Posterior cingulate gyrus (tissue), 11 donors: Measurements from ENCODE around the gene MECP2.

Source experiments
- DNase-seq, 10 donors: peaks; one replicate each; pipeline versions ENCODE4 v3.0.0 to v3.0.0-alpha.2; 2020 to 2021; ENCODE audit warnings: mixed read lengths in 3 of 10
- intact Hi-C: fragments of 100-400 bp; cut with DNase I; formaldehyde crosslinking; loops from one replicate; pipeline ENCODE4 v1.15.1; 2023

Gene MECP2

DNA sequence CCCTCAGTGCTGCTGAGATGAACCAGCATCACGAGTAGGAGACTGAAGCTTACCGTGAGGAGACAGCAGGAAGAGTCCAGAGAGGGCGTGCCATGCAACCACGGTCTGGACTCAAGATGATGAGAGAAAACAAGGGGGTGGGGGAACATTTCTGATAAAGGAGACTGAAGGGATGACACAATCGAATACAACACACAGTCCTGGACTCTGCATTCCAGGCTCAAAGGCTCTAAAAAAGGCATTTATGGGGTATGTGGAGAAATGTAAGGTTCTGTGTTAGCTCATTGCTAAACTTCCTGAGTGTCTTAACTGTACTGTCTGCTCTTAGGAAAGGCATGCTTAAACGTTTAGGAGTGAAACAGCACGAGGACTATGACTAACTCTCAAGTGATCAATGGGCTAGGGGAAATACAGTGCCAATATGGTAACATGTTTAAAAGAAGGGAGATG lies 57.2 kb downstream of the MECP2 start:
- intact Hi-C loops = no loop called here
- no peak for DNase-seq

DNA sequence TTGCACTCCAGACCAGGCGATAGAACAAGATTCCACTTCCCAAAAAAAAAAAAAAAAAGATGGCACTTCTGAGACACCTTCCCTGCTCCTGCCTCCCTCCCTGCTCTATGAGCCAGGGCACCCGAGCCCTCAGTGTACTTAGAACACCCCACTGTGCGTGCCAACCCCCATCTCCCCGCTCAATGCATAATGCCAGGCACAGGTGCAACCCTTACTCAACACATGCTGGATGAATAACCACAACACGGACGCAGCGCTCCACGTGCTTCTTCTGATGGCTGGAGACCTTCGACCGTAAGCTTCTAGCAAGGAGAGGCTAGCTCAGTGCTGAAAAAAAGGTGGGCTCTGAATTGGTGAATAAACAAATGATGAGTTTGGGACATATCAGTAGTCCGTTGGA lies 57.9 kb downstream of the MECP2 start:
- intact Hi-C loops = no loop called here
- DNase-seq = no peak

DNA sequence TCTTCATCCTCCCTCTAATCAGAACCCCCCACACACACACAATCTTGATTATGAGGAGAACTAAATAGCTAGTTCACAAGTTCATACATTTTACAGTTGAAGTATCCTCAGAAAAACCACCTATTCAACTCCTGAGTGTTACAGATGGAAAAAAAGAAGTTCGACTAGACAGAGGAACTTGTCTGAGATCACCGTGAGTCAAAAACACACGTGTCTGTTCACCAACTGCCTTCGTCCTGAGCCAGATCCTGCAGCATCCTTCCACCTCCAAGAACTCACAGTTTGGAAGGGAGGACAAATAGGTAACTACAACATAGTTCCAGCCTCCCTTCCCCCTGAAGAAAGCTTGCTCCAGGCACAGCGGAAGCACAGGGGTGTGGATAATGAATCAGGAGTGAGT lies 58.9 kb downstream of the MECP2 start:
- intact Hi-C loops = no loop called here
- no peak for DNase-seq

DNA sequence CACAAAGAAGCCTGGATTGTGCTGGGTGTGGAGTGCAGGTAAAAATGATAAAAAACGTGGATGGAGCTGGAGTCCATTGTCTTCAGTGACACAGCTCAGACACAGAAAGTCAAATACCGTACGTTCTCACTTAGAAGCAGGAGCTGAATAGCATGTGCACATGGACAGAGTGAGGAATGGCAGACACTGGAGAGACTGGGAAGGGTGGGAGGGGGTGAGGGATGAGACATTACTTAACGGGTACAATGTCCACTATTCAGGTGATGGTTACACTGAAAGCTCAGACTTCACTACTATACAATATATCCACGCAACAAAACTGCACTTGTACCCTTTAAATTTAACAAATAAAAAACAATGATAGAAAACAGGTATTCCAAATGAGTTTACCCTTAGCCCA lies 59.8 kb downstream of the MECP2 start:
- intact Hi-C loops = no loop called here
- DNase-seq = no peak

DNA sequence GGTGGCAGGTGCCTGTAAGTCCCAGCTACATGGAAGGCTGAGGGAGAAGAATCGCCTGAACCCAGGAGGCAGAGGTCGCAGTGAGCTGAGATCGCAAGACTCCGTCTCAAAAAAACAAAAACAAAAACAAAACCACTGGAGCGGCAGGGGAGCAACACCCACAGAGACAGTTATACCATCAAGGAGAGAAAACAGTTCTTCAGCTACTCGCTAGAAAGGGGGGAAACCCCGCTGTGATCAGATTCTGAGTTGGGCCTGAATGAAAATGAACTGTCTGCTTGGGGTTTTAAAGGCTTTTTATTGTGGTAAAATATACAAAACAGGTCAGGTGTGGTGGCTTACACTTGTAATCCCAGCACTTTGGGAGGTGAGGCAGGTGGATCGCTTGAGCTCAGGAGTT lies 61.0 kb downstream of the MECP2 start:
- no peak for DNase-seq
- intact Hi-C loops = no loop called here

DNA sequence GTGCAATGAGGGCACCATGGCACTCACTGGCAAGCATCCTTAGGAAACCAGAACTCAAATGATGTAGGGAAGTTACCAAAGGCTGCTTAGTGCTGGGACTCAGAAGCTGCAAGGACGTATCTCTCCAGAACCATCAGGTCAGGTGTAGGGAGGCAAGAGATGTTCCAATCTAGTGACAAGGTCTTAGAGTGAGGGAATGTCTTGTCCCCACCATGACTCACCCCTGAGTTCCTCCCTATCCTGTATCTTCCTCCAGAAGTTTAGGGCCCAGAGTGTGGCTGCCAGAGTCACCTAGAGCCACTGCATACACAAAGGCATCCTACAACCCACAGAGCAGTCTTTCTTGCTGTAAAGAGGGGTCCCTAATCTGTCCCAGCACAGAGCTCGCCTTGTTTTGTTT lies 63.7 kb downstream of the MECP2 start:
- intact Hi-C loops = no loop called here
- DNase-seq = no peak

DNA sequence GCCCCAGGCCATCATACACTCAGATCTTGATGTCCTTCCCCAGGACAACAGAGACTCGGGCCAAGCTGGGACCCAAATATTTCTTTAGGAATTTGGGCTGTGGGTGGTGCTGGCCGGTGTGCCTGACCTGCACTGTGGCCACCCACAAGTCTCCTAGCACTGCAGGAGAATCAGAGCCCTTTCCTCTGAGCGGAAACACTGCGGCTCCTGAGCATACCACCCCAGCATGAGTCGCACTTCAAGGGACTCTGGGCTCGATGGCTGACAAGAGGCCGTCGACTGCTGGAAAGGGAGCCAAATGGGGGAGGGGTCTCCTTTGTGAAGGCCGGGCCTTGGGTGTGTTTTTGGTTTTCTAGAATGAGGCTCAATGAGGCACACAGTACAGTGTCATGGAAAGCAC lies 64.9 kb downstream of the MECP2 start:
- DNase-seq = no peak
- intact Hi-C loops = no loop called here

DNA sequence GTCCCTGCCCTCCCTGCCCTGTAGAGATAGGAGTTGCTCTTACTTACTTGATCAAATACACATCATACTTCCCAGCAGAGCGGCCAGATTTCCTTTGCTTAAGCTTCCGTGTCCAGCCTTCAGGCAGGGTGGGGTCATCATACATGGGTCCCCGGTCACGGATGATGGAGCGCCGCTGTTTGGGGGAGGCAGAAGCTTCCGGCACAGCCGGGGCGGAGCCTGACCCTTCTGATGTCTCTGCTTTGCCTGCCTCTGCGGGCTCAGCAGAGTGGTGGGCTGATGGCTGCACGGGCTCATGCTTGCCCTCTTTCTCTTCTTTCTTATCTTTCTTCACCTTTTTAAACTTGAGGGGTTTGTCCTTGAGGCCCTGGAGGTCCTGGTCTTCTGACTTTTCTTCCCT lies 65.4 kb downstream of the MECP2 start:
- intact Hi-C loops = no loop called here
- peak in 2 of 10 donors; percentile 59 to 79 for DNase-seq

DNA sequence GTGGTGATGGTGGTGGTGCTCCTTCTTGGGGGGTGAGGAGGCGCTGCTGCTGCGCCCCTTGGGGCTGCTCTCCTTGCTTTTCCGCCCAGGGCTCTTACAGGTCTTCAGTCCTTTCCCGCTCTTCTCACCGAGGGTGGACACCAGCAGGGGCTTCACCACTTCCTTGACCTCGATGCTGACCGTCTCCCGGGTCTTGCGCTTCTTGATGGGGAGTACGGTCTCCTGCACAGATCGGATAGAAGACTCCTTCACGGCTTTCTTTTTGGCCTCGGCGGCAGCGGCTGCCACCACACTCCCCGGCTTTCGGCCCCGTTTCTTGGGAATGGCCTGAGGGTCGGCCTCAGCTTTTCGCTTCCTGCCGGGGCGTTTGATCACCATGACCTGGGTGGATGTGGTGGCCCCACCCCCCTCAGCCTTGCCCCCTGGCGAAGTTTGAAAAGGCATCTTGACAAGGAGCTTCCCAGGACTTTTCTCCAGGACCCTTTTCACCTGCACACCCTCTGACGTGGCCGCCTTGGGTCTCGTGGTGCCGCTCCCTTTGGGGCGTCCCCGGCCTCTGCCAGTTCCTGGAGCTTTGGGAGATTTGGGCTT lies 66.7 kb downstream of the MECP2 start:
- peak in 2 of 10 donors; percentile 70 to 71 for DNase-seq
- intact Hi-C loops = no loop called here

DNA sequence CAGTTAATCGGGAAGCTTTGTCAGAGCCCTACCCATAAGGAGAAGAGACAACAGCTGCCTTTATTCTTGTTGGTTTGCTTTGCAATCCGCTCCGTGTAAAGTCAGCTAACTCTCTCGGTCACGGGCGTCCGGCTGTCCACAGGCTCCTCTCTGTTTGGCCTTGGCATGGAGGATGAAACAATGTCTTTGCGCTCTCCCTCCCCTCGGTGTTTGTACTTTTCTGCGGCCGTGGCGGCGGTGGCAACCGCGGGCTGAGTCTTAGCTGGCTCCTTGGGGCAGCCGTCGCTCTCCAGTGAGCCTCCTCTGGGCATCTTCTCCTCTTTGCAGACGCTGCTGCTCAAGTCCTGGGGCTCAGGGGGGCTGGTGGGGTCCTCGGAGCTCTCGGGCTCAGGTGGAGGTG lies 67.3 kb downstream of the MECP2 start:
- intact Hi-C loops = no loop called here
- peak in 4 of 10 donors; percentile 38 to 84 (median 61) for DNase-seq

DNA sequence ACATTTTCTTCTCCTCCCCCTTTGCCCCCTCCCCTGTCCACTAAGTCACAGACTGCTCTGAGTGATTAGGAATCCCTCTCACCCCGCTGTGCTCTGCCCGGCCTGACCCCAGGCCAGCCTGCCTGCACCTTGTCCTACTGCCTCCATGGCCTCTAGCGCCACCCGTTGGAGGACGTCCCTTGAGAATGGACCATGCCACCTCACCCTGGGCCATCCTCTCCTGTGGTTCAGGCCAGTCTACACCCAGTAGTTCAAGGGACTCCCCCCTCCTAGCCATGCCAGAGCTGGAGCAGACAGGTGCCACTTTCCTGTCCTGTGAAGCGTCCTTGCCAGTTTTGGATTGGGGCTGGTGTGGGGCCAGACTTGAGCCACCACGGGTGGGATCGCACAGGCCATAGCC lies 68.1 kb downstream of the MECP2 start:
- DNase-seq = peak in 2 of 10 donors; percentile 66 to 79
- intact Hi-C loops = no loop called here

DNA sequence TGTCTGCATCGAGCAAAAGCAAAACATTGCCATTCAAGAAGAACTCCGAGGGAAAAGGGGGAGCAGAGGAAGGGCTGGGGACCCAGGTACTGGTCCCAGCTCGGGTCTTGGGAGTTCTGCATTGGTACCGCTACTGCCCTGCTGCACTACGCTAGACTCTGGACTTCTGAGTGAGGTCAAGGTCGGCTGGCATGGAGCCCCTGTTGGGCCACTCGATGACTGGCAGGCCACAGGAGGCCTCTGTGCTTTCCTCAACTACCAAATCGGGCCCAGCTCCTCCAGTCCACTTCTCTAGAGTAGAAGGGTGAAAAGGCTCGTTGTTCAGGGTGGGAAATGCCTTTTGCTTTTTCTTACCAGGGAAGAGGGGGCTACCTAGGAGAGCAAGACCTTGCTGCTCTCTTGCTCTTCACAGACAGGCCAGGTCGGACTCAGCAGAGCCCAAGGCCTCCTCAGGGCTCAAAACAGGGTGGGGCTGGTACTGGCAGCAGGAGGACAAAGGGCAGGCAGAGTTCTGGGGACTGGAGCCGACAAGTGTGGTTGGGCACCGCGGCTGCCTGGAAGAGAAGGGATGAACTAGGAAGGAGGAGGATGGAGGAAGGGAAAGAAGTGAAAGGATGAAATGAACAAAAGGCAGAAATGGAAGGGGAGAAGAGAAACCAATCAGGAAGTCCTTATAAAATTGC lies 68.9 kb downstream of the MECP2 start:
- DNase-seq = no peak
- intact Hi-C loops = no loop called here

DNA sequence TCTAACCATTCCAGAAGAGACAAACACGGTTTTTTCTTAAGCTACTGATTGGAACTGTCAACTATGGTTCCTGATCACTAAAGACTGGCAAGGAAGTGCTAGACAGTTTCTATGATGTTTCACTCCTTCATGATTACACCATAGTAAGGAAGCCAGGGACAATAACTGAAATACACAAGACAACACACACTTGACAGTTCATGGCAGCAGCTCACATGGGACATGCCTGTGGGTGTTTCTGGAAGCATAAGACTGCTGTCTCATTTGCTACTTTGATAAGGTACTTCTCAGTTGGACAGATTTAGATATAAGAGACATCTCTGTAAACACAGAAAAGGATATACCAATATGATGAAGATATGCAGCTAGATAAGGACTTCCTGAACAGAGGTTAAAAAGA lies 69.5 kb downstream of the MECP2 start:
- intact Hi-C loops = no loop called here
- DNase-seq = peak in 1 of 10 donors; percentile 0

DNA sequence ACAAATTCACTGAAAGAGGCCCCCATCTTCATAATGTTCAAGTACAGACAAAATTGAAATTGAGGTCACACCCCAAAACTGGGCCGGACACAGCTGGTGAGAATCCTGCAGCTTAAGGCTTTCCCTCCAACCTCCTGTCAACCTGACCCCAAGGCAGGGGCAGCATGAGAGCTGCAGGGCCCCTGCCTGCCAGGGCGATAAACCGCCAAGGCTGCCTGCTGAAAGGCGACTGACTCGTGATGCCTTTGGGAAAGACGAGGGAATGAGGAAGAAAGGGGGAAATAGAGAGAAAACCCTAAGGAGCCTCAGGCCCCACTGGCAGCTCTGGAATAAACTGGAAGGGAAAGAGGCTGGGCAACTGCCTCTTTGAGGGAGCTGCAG lies 70.5 kb downstream of the MECP2 start:
- peak in 1 of 10 donors; percentile 34 for DNase-seq
- intact Hi-C loops = no loop called here

DNA sequence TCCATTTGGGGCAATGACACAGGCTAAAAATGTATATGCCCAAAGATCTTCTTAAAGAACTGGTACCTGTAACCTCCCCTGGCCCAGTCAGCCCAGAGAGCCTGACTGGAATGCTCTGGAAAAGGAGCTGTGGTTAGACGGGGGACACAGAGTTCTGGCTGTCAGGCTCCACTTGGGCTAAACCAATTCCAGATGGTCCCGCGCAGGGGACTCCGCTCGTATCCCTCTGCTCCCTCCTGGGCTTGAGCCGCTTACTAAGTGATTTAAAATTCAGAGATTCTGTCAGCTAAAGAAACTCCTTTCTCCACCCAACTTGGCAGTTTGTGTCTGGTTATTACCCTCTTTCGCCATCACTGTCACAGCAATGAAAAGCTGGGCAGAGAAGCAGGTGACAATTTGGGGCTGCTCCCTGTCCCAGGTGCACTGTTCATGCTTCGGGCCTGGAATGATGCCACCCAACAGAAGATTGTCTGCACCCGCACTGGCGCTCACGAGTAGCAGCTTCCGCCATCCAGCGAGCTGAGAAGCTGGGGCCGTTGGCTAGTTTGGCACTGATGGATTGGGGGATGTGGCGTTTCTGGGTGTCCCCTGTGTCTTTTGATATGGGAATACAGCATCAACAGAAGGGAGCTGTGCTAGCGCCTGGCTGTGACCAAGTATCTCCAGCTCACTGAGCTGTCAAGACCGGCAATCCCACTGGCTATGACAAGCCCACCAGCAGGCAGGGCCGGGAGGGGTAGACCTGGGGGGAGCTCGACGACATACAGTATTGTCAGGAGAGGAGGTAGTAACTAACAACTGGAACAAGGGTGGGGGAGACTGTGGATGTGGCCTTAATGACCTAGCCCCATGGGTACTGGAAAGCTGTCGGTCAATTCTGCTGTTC lies 71.1 kb downstream of the MECP2 start:
- intact Hi-C loops = no loop called here
- DNase-seq = no peak

DNA sequence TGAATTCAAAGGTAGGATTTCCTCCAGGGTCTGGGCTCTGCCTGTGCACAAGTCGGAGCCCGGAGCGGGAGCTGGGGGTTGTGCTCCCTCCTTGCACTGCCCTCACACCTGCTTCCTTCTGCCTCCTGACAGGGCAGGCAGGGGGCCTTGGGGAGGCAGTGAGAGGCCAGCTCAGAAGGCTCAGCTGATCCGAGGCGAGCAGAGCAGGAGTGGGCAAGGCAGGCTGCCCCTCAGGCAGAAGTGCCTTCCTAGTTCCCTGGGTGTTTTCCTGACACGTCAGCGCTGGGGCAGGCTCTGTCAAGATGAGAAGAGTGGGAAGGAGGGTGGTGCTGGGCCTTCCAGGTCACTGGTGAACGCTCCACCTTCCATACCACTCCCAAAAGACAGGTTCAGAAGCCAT lies 72.3 kb downstream of the MECP2 start:
- intact Hi-C loops = no loop called here
- peak in 1 of 10 donors; percentile 62 for DNase-seq

DNA sequence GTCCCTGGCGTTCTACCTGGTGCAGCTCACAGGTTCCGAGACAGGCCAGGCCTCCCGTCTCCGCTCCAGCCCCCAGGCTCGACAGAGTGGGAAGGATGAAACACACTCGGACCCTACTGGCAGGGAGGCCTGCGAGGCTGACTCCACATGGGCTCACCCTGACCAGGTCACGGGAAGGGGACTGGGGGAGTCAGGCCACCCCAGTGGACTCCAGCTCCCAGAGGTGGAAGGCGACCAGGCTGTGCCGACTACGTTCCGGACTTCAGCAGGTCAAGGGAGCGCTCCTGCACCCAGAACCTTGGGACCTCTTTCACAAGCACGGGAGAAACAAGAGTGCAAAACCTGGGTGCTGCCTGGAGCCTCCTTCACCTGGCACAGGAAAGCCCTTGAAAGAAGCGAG lies 73.2 kb downstream of the MECP2 start:
- DNase-seq = peak in 1 of 10 donors; percentile 59
- intact Hi-C loops = no loop called here

DNA sequence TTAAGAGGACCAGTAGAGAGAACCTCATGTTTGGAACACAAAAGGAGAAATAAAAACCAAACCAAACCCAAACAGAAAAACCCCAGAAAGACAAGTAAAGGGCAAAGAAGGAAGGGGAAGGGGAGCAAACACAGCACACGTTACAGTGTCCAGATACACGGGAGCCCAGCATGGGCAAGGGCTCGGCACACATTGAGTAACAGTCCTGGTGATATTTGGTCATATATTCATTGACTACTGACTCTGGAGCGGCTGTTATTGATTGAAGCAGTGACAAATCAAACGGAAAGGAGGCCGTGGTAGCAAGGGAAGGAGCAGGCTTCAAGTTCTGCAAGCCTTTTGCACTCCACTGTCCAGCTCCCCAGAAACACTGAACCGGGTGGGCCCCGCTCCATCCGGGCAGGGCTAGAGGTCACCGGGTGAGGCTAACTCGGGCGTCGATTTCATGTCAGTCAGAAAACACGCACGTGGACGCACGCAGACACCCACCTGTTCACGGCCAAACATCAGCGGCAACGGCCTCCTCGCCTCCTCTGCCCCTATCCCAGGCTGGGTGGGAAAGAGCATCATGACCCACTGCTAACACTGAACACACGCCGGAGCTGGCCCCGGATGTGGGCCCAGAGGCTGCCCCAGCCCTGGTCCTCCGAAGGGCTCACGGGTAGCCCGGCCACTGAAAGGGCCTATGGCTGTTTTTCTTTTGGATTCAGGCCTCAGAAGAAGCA lies 74.1 kb downstream of the MECP2 start:
- intact Hi-C loops = no loop called here
- no peak for DNase-seq

DNA sequence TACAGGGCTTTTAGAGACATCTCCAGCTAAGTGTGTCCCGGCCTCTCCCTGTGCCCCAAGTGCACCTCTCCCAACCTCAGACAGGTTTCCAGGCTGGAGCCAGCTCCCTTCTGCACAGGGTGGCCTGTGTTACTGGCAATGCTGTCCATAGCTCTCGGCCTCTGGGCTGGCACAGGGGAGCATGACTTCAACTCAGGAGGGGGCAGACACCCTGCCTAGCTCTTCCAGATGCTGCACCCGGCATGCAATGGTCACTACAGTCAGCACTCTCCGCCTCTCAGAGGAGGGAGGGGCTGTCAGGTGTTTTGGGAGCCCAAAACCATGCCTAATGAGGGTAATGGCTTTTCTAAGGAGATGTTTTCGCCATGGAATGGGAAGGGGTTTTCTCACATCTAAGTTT lies 75.4 kb downstream of the MECP2 start:
- intact Hi-C loops = no loop called here
- no peak for DNase-seq

DNA sequence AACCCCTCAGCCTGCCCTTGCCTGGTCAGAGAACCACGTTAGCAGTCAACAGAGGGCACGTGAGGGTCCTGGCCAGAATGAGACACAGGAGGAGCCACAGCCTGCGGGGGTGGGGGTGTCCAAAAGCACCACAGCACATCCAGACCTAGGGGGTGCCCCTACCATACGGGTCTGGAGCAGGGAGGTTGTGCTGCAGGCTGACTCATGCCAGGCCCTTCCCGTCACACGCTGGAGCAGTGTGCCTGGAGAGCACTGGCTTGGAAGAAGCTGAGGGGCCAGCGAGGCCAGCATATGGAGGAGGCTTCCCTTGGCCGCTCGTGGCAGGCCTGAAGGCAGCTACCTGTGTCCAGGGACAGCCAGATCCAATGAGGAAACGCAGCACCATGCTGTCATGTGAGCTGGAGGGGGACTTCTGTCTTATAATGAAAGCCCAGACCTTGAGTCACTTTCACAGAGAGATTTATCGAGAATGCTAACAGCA lies 76.3 kb downstream of the MECP2 start:
- intact Hi-C loops = no loop called here
- no peak for DNase-seq
